ENCODE data around the gene SIGLEC7.

Gene SIGLEC7

DNA sequence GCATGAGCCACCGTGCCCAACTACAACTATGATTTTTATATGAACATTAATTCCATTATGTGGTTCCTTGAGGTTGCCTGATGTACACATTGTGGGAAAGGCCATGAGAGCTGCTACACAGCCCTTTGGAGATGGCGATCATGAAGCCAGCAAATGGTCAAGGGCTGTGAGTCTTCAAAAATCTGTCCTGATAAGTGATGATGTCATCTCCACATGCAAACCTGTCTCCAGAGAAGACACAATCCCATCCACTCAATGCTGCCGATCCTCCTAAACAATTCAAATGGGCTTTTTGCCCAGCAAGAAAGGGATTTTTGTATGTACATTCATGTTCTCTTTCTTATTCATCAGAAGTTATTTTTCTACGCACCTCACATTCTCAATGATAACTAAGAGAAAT lies 17.6 kb downstream of the SIGLEC7 start:
- Histone ChIP-seq H4K20me1 (ENCODE audit: insufficient read depth, low read length) (no peaks in the 10 kb centered on the region), H3K4me2 (ENCODE audit: low read depth, low read length) (no peak overlapping the region), H3K27me3 (replicated peaks; ENCODE audit: insufficient read depth, low read length) (peaks cover 9% of the 10 kb centered on the region; the same call in 1 of the 2 replicates), H2AFZ (ENCODE audit: low read length) (no peak overlapping the region), H3K4me3 (ENCODE audit: low read length) (no peak overlapping the region), H3K9me2 (replicated peaks; ENCODE audit: insufficient read depth, low read length) (no peaks in the 10 kb centered on the region), H3K4me1 (ENCODE audit: low read length) (no peaks in the 10 kb centered on the region), H3K36me3 (replicated peaks; ENCODE audit: insufficient read depth, low read length) (no peaks in the 10 kb centered on the region), H3K9ac (ENCODE audit: low read length) (no peak overlapping the region), H3K27ac (ENCODE audit: low read length) (no peak overlapping the region), H3K79me2 (ENCODE audit: low read length) (no peaks in the 10 kb centered on the region), H3K9me3 (replicated peaks; ENCODE audit: insufficient read depth, low read length) (no peaks in the 10 kb centered on the region), H3F3A (ENCODE audit: insufficient read depth, low read length) (no peaks in the 10 kb centered on the region)
- no peak for DNase-seq
- TF ChIP-seq EZH2phosphoT487 (IDR thresholded peaks at IDR 0.05; ENCODE audit: low read length) (no peak), CTCF (IDR thresholded peaks at IDR 0.05; ENCODE audit: low read length) (no peak), EZH2 (optimal IDR thresholded peaks at IDR 0.05; ENCODE audit: low read depth, low read length) (no peak)

- no peaks in the 10 kb centered on the region for H3F3A ChIP-seq (ENCODE audit: insufficient read depth, low read length)
- no peaks in the 10 kb centered on the region for H3K36me3 ChIP-seq (replicated peaks; ENCODE audit: insufficient read depth, low read length)
- H3K9me2 ChIP-seq (replicated peaks; ENCODE audit: insufficient read depth, low read length) = no peaks in the 10 kb centered on the region
- H3K79me2 ChIP-seq (ENCODE audit: low read length) = no peaks in the 10 kb centered on the region
- TF ChIP-seq EZH2phosphoT487 (IDR thresholded peaks at IDR 0.05; ENCODE audit: low read length) (no peak), CTCF (IDR thresholded peaks at IDR 0.05; ENCODE audit: low read length) (no peak), EZH2 (optimal IDR thresholded peaks at IDR 0.05; ENCODE audit: low read depth, low read length) (no peak)
- DNase-seq = no peak
- H3K4me2 ChIP-seq (ENCODE audit: low read depth, low read length) = no peak overlapping the region
- no peak overlapping the region for H3K27ac ChIP-seq (ENCODE audit: low read length)
- H3K9ac ChIP-seq (ENCODE audit: low read length) = no peak overlapping the region
- H3K4me3 ChIP-seq (ENCODE audit: low read length) = no peak overlapping the region
- H2AFZ ChIP-seq (ENCODE audit: low read length) = no peak overlapping the region
- H4K20me1 ChIP-seq (ENCODE audit: insufficient read depth, low read length) = no peaks in the 10 kb centered on the region
- H3K4me1 ChIP-seq (ENCODE audit: low read length) = no peaks in the 10 kb centered on the region
- H3K9me3 ChIP-seq (replicated peaks; ENCODE audit: insufficient read depth, low read length) = no peaks in the 10 kb centered on the region
- H3K27me3 ChIP-seq (replicated peaks; ENCODE audit: insufficient read depth, low read length) = peaks cover 22% of the 10 kb centered on the region
Measured at GRCh38 chr19:51161266-51161665, 19.2 kb downstream of the SIGLEC7 start.

GRCh38 chr19:51161867-51162496 lies 19.9 kb downstream of the SIGLEC7 start:
- Histone ChIP-seq H3K79me2 (ENCODE audit: low read length) (no peaks in the 10 kb centered on the region), H3K27me3 (replicated peaks; ENCODE audit: insufficient read depth, low read length) (peaks cover 29% of the 10 kb centered on the region), H3F3A (ENCODE audit: insufficient read depth, low read length) (no peaks in the 10 kb centered on the region), H3K4me2 (ENCODE audit: low read depth, low read length) (no peak overlapping the region), H3K4me3 (ENCODE audit: low read length) (no peak overlapping the region), H3K9me2 (replicated peaks; ENCODE audit: insufficient read depth, low read length) (no peaks in the 10 kb centered on the region), H3K4me1 (ENCODE audit: low read length) (no peaks in the 10 kb centered on the region), H2AFZ (ENCODE audit: low read length) (no peak overlapping the region), H3K36me3 (replicated peaks; ENCODE audit: insufficient read depth, low read length) (no peaks in the 10 kb centered on the region), H3K9me3 (replicated peaks; ENCODE audit: insufficient read depth, low read length) (no peaks in the 10 kb centered on the region), H3K9ac (ENCODE audit: low read length) (no peak overlapping the region), H4K20me1 (ENCODE audit: insufficient read depth, low read length) (no peaks in the 10 kb centered on the region), H3K27ac (ENCODE audit: low read length) (no peak overlapping the region)
- DNase-seq = no peak
- TF ChIP-seq EZH2phosphoT487 (IDR thresholded peaks at IDR 0.05; ENCODE audit: low read length) (no peak), EZH2 (optimal IDR thresholded peaks at IDR 0.05; ENCODE audit: low read depth, low read length) (no peak), CTCF (IDR thresholded peaks at IDR 0.05; ENCODE audit: low read length) (no peak)
